GM18507 (cell line): Measurements from ENCODE around the gene SURF2.
"Not testable (repeated sequence)": the region's sequence is repeated elsewhere in the genome, so short reads cannot be mapped to it uniquely, and the experiment has no call there.

Source experiments
- DNase-seq: peaks from one replicate; pipeline ENCODE4 v3.0.0; 2011; ENCODE audit warnings: low read depth; ENCODE audit not compliant: insufficient read length; ENCODE audit errors: extremely low spot score
- FAIRE-seq: peaks from 2 replicates; lab custom pipeline; 2011; peaks lifted over from hg19 to GRCh38; lab: Jason Lieb, UNC

SURF2 gene

DNA sequence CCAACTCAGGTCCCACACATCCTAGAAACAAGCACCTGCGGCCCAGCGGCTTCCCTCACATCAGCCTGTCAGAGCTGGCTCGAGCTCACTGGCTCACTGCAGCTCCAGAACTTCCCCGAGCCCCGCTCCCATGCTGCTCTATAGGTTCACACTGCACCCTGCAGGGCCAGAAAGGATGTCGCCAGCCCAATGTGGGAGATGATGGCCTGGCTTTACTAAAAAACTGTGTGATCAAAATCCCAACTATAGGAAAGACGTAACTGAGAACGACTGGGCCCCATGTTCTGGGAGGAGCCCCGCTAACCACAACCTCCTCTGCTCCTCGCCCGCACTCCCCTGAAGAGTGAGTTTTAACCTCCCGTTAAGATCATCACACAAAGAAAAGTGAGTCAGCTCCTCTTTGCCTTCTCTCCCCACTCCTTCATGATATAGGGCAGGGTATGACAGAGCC is 14.9 kb downstream of the SURF2 start:
- DNase-seq = no peak
- FAIRE-seq = no peak

DNA sequence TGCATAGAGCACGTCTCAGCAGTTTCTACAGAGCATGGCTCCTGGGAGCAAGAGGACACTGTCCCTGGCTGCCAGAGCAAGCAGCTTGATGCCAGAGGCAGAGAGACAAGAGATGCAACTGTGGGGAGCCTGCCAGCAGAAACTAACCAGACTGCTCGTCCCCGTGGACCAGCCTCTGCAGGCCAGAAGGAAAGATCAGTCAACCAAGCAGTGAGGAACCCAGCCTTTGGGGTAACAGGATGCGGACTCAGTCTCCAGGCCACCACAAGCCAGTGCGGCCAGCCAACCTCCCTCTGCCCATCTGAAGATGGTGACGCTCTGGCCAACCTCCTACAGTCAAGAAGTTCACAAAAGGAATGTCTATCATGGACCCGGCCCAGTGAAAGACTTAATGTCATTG is 15.8 kb downstream of the SURF2 start:
- FAIRE-seq = no peak
- no peak for DNase-seq

DNA sequence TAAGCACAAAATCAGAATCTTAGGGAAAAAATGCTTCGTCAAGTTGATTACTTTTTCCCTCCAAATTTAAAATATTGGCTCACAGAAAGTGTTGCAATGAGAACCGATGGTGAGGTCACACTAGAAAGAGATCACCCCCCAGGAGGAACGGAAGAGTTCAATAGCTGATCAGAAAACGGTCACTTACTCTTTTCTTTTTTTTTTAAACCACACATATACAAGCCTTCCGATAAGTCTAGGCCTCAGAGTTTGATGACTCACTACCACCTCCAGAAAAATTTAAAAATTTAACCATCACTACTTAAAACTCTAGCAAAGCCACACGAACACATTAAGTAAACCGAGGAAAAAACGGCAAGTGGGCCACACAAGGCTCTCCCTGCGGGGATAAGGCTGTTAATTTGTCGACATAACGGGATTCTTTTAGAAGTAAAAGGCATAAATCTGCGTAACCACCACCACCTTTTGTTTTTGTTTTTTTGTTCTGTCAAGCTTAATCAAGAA is 18.3 kb downstream of the SURF2 start:
- no peak for FAIRE-seq
- DNase-seq = no peak

DNA sequence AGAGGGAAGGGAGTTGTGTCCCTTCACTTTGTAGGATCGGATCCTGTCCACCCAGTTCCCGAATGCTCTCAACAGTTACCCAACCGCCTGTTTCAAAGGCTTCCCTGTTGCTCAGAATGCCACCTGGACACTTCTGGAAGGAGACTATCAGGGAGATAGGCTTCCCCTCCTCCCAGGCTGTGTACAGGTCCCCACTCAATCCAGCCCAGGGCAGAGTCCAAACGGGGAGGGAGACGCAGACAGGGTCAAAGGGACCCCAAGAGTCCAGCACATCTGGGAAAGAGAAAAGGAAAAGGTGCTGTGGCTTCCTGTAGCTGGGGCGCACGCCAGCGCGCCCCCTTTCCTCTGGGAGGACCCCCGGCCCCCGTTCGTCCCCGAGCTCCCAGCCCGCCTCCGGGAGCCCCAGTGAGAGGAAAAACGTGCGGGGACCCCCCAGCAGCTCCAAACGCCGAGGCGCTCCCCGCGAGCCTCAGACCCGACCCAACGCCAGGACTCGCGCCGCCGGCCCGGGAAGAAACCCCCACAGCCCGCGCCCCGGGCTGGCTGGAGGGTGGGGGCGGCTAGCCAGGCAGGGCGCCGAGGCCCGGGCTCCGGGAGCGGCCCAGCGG is 18.9 kb downstream of the SURF2 start:
- no peak for FAIRE-seq
- no peak for DNase-seq

DNA sequence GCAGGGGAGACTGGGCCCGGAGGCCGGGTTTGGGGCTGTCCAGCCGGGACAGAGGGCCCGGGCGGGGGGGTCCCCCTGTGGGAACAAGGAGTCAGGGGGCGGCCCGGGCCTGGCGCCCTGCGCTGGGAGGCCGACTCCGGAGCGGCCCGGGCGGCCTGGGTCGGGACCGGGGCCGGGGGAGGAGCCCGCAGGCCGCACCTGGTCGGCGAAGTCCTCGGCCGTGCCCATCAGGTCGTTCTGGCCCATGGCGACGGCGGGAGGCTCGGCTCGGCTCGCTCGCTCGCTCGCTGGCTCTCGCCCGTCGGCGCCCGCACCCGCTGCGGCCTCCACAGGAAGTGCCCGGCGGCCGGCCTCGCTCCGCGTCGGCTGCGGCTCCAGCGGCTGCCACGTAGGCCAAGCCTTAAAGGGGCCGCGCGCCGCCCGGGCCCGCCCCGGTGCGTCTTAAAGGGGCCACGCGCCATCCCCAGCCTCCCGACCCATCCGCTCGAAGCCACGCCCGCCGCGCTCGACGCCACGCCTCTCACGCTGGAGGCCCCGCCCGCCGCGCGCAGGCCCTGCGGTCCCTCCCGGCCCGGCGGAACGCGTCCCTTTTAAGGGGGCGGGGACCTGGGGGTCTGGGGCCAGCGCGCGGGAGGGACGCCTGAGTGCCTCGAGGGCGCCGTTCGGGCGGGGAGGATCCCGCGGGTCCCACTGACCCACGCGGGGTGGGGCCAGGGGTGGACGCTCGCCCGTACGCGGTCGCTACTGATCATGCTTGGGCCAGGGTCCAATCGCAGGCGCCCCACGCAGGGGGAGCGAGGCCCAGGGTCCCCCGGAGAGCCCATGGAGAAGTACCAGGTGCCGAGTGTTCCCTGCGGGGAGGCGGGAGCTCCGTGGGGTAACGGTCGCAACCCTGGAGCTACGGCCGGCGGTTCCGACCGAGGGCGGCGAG is 19.6 kb downstream of the SURF2 start, which contains the start of the genes STKLD1 and SURF4:
Gene STKLD1 (plus strand): TSS at position 643 of the 931 bp plus-strand sequence. CDS start 108 bp downstream, at position 751.
Gene SURF4 (minus strand): TSS at position 337 of the 931 bp plus-strand sequence. CDS start 91 bp downstream, at position 246.
- DNase-seq = peak; percentile 100
- FAIRE-seq = peak; percentile 86

DNA sequence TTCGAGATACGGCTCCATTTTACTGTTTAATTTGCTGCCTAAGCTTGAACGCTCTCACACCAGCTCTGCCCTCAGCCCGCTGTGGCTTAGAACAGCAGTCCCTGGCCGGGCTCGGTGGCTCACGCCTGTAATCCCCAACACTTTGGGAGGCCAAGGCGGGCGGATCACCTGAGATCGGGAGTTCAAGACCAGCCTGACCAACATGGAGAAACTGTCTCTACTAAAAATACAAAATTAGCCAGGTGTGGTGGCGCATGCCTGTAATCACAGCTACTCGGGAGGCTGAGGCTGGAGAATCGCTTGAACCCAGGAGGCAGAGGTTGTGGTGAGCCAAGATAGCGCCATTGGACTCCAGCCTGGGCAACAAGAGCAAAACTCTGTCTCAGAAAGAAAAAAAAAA is 20.9 kb downstream of the SURF2 start:
- not testable (repeated sequence) for FAIRE-seq, DNase-seq

DNA sequence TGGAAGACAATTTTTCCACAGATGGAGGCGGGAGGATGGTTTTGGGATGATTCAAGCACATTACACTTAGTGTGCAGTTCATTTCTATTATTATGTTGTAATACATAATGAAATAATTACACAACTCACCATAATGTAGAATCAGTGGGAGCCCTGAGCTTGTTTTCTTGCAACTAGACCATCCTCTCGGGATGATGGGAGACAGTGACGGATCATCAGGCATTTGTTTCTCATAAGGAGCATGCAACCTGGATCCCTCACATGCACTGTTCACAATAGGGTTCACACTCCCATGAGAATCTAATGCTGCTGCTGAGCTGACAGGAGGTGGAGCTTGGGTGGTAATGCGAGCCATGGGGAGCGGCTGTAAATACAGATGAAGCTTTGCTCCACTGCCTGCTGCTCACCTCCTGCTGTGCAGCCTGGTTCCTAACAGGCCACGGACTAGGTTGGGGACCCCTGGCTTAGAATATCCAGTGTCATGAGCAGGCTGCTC is 21.4 kb downstream of the SURF2 start:
- FAIRE-seq = no peak
- DNase-seq = no peak

DNA sequence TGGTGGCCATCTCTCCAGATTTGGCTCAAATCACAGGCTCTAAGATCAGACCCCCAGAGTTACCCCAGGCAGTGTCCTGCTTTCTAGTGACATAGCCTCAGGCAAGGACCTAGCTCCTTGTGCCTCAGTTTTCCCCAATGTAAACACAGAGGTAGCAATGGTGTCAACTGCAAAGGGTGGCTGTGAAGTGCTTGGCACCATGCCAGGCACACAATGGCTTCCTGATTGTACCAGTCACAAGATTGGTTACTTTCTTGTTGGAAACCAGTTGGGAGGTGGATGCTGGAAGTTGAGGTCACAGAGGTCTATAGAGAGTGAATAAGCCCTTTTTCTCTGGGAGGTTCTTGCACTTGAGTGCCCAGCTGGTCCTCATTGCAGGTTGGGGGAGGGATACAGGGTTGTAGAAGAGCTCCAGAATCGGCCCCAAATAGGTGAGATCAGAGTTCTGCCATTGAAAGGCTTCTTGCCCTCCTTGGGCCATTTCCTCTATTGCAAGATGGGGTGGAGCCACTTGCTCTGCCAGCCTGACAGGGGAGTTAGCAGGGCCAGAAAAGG is 22.1 kb downstream of the SURF2 start:
- DNase-seq (no peak), FAIRE-seq (no peak)

DNA sequence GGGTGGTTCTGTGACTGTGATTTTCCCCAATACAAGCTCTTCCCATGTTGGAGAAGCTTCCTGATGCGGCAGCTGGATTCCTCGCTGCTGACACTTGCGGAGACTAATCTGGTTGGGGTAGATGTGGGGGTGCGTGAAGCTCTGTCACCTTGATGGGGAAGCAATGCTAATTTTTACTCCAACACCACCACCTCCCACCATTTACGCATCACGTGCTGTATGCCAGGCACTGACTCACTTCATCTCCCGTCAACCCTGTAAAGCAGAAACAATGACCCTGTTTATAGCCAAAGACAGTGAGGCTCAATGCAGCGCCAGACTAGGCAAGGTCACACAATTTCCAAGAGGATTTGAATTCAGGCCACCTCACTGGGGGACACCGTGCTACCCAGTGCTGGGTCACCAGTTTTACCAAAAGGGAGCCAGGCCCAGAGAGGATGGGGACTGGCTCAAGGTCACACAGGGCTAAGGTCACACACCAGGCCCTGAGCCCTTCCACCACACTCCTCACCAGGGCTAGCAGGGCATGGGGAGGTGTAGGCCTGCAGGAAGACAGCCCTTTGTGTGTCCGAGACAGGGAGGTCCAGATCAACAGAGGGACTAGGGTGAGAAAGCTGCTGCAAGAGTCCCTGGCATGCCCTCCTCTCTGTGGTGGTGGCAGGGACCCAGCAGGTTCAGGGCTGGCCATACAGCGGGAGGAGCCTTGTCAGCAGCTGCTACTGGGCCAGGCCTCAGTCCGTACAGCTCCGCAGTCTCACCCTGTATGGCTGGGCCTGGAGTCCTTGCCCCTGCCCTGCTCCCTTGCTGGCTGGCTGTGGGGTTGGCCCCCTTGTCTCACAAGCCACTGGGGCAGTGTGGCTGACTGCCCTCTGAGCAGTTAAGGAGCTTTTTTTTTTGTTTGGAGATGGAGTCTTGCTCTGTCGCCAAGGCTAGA is 23.1 kb downstream of the SURF2 start:
- no peak for FAIRE-seq
- DNase-seq = no peak

DNA sequence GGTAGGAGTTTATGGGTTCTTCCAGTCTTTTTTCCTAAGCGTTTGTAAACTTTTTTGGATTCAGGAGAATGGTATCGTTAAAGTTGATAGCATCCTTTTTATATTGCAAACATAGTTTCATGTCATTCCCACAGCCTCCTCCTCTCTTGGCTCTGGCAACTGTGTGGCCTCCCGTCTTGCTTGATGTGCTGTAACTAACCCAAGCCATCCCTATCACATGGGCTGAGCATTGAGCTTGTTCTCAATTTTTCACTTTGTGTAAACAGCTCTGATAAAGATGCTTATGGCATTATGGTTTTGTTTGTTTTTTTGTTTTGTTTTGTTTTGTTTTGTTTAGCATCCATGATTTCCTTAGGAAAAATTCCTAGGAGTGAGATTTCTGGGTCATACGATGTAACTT is 24.4 kb downstream of the SURF2 start:
- no peak for FAIRE-seq
- DNase-seq = no peak

DNA sequence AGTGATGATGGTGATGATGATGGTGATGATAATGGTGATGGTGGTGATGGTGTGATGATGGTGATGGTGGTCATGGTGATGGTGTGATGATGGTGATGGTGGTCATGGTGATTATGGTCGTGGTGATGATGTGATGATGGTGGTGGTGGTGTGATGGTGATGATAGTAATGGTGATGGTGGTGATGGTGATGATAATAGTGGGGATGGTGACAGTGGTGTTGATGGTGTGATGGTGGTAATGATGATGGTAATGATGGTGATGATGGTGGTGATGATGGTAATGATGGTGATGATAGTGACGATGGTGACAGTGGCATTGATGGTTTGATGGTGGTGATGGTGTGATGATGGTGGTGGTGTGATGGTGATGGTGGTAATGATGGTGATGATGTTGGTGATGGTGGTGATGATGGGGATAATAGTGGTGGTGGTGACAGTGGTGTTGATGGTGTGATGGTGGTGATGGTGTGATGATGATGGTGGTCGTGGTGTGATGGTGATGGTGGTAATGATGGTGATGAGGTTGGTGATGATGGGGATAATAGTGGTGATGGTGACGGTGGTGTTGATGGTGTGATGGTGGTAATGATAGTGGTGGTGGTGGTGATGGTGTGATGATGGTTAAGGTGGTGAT is 26.3 kb downstream of the SURF2 start:
- no peak for FAIRE-seq
- DNase-seq = no peak

DNA sequence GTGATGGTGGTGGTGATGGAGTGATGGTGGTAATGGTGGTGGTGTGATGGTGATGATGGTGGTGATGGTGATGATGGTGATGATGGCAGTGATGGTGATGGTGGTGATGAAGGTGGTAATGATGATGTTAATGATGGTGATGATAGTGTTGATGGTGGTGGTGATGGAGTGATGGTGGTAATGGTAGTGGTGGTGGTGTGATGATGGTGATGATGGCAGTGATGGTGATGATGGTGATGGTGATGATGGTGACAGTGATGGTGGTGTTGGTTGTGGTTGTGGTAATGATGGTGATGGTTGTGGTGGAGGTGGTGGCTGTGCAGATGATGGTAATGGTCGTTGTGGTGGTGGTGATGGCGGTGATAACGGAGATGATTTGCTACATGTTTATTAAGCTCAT is 27.1 kb downstream of the SURF2 start:
- no peak for FAIRE-seq
- no peak for DNase-seq

DNA sequence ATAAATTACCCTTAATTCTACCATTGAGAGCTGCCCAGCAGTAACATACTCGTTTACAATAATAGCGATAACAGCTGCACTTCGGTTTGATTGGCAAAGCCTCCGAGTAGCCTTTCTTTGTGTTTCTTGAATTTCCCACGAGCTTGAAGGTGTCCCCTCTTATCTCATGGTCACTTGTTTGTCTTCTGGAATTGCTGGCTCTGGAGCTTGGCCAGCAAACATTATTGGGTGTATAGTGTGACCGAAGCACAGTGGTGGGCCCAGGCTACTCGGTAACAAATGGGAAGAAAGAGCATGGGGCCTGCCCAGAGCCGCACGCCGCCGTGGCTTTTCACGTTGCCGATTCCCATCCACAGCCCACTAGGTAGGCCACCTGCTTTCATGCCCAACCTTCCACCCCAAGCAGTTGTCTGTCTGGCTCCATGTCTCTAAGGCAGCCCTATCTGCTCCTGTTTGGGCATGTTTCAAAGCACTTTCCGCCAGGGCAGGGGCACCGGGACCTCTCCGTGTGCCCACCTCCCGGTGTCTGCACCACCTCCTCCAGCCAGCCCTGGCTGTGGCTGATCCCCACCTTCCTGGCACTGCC is 28.5 kb downstream of the SURF2 start:
- no peak for FAIRE-seq
- DNase-seq = no peak

DNA sequence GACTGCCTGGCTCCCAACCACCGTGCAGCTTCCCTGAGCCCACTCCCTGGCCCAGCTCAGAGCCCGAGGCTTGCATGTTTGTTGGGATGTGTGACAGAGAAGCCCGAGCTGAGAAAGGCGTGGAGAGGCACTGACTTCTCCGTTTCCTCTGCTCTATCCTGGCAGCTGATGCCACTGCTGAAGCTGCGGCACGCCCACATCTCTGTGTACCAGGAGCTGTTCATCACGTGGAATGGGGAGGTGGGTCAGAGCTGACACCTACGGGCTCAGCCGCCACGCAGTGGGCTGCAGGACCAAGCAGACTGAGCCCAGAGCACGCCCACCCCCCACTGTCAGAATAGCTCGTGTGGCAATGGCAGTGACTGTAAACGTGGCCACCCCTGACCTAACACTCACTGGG is 29.1 kb downstream of the SURF2 start:
- DNase-seq (no peak), FAIRE-seq (no peak)

DNA sequence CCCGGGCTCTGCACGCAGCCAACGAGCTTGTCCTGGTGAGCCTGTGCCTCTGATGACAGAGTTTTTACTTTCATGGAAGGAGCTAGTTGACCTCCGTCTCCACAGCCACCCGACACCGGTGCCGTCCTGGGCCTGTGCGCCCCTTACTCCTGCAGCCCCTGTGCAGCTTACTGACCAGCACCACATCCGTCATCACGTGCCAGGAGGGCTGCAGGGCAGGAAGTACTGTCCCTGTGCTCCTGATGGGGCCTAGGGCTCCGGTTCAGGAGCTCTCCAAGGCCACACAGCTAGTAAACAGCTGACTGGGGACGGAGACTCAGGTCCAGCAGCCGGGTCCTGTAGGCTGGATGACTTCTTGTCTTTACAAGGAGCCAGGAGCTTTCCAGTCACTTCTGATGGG is 30.0 kb downstream of the SURF2 start:
- FAIRE-seq = no peak
- DNase-seq = no peak

DNA sequence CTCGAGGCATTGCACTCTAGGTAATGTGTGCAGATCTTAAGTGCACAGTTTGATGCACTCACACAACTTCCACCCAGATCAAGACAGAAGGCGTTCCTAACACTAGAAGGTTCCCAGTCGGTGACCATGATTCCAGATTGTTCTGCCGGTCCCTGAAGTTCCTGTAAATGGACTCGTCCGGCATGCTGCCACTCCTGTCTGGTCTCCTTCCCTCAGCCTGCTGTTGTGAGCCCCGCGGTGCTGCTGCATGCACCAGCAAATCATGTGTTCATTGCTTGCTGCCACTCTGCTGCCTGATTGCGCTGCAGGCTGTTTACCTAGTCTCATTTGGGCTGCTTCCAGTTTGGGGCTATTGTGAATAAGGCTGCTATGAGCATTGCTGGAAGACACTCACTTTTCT is 31.3 kb downstream of the SURF2 start:
- FAIRE-seq = no peak

DNA sequence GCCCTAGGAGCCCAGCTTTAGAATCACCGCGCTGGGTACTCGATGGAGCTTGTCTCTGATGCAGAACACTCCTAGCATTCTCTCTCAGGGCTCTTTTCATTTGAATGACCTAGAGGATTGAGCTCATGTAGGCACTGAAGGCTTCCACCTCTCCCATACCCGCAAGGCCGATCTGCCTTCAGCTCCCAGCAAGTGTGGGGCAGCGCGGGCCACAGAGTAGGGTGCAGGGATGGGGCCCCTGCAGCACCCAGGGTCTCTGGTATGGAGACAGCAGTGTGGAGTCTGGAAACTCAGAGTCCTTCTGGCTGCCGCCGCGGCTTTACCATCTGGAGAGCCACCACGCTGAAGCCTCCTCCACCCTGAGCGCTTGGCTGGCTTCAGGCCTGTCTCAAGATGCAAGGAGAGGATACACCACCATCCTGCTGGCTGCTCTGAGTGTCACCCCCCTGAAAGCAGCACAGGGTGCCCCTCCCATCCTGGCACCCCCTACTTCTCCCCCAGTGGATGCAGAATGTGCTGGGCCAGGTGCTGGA is 32.7 kb downstream of the SURF2 start:
- FAIRE-seq (no peak), DNase-seq (no peak)

More for the DNA sequence above, 31.3 kb downstream of the SURF2 start:
- DNase-seq = no peak

DNA sequence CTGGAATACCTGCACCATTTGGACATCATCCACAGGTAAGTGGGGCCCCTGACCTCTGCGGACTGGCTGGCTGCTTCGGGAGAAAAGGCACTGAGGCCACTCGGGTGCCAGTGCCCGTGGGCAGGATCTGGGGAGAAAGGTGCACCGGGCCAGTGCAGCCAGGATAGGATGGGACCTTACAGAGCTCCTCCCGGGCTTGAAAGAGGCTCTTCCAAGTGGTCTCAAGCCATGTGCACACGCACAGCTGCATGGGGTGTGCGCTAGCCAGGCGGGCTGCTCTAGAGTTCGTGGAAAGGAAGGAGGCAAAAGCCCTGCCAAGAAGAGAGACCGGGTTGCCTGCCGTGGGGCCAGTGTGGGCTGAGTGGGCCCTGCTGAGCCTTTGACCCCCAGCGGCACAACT is 33.2 kb downstream of the SURF2 start:
- FAIRE-seq (no peak), DNase-seq (no peak)
